Adrenal gland (tissue), 12 donors: Measurements from ENCODE around the gene CERS3. TPM values are rescaled to one million over a fixed set of nuclear protein-coding genes. Genes with fewer than 3 reads are reported as not detected.

Experiments used
- DNase-seq, 7 donors: peaks; one replicate each; pipeline ENCODE4 v3.0.0-alpha.2; 2019 to 2020
- H3K27ac ChIP-seq, 5 donors: fragments of 200-600 bp; sonication (generic) in 4 of 5; 1 replicate in 3 of 5; 2 replicates in 2 of 5; pipeline versions ENCODE4 v1.5.1 to v1.8.0; 2016 to 2020; ENCODE audit warnings: mild to moderate bottlenecking in 1 of 5
- H3K27me3 ChIP-seq: fragments of 200-600 bp; 2 replicates; pipeline ENCODE4 v1.8.0; 2021
- H3K36me3 ChIP-seq, 2 donors: fragments of 200-600 bp; replicated peaks in 1 of 2; 1 replicate in 1 of 2; 2 replicates in 1 of 2; pipeline versions ENCODE4 v1.5.1 to v1.8.0; 2018 to 2022
- H3K4me1 ChIP-seq, 2 donors: fragments of 200-600 bp; replicated peaks in 1 of 2; 1 replicate in 1 of 2; 2 replicates in 1 of 2; pipeline versions ENCODE4 v1.5.1 to v1.8.0; 2018 to 2021
- H3K4me3 ChIP-seq, 4 donors: fragments of 200-600 bp; sonication (generic) in 3 of 4; one replicate each; pipeline ENCODE4 v1.5.1; 2016 to 2018
- H3K9me3 ChIP-seq, 3 donors: fragments of 200-600 bp; sonication (generic) in 1 of 3; replicated peaks in 1 of 3; 1 replicate in 2 of 3; 2 replicates in 1 of 3; pipeline versions ENCODE4 v1.5.1 to v1.8.0; 2016 to 2021
- POLR2A ChIP-seq, 2 donors: fragments of 450-650 bp; IDR thresholded peaks; one replicate each; pipeline ENCODE4 v1.6.1; 2017; ENCODE audit warnings: antibody characterized with exemption in 2 of 2, mild to moderate bottlenecking in 2 of 2, moderate library complexity in 1 of 2
- WGBS, 4 donors: extraction: QIAGEN DNeasy Blood & Tissue Kit in 2 of 4; methylation state at CpG; one replicate each; pipeline versions ENCODE4 v1.1.5 to v1.1.7; 2013 to 2017; 5-methylcytosine and 5-hydroxymethylcytosine counted together
- intact Hi-C, 2 donors: fragments of 100-400 bp; cut with DNase I; formaldehyde crosslinking; loops; one replicate each; pipeline versions ENCODE4 v1.14.1 to v1.15.0; 2022 to 2023
- polyA plus RNA-seq, 3 donors: library from polyadenylated mRNA; stranded (reverse); fragments of 200-250 nt in 2 of 3; fragments of 350-450 nt in 1 of 3; fragmentation: Illumina TruSeq in 1 of 3; extraction: RNeasy Lipid Tissue Mini Kit (QIAGEN cat#74804) in 1 of 3; gene quantifications; one replicate each; pipeline ENCODE4 v1.2.3, GENCODE V29; 2013 to 2014
- total RNA-seq, 9 donors: library from RNA; depleted of rRNA in 4 of 9; stranded (reverse); fragments of >200 nt in 4 of 9; fragments of 120-200 nt in 1 of 9; fragmentation: NEBNext Ultra II Directional in 1 of 9; extraction: Animal tissue kit (Norgen Biotek cat#: 25700) in 1 of 9; gene quantifications; one replicate each; pipeline versions ENCODE4 v1.1.0 to v1.2.4, GENCODE V29; 2013 to 2023
- TF ChIP-seq, protein P1 (sequence below), 6 experiments: fragments of 450-650 bp in 4 of 6; fragments of 200-600 bp in 2 of 6; sonication (generic) in 1 of 6; IDR thresholded peaks; 1 replicate in 5 of 6; 2 replicates in 1 of 6; pipeline versions ENCODE4 v1.5.1 to v1.8.0; 2016 to 2021; ENCODE audit warnings: antibody characterized with exemption in 6 of 6, mild to moderate bottlenecking in 2 of 6, moderate library complexity in 1 of 6
- donor health status: healthy with polysubstance abuse.
- donor health status: Bipolar disorder and iron deficiency.
- donor health status: DM: yes; HTN: yes; CAD: no.
- donor health status: DM: no; HTN: no; CAD: no.
- donor health status: DM: no; HTN: no; CAD: no.
- donor health status: DM: yes; HTN: yes; CAD: no.

CERS3 gene
- total and polyA plus RNA-seq, 12 donors, result 0.07 to 0.08 TPM; not detected in 10

DNA sequence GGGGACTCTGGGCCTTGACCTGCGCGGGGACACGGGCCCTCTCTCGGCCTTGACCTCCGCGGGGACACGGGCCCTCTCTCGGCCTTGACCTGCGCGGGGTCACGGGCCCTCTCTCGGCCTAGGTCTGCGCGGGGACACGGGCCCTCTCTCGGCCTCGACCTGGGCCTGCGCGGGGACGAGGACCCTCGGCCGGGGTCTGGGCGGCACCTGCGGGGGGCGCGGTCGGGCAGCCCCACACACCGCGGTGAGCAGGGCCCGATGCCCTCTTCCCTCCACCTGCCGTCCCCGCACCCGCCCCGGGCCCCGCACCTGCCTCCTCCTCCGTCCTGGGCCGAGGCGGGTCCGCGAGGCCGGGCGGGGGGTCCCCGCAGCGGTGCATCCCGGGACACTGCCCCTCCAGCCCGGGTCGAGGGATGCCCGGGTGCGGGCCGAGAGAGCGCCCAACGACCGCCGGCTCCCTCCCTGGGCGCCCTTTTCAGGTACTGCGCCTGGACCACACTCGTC is 15.6 kb upstream of the CERS3 start:
- no peak for TF ChIP-seq POLR2A (IDR thresholded peaks at IDR 0.05)
- TF ChIP-seq, protein P1, sequence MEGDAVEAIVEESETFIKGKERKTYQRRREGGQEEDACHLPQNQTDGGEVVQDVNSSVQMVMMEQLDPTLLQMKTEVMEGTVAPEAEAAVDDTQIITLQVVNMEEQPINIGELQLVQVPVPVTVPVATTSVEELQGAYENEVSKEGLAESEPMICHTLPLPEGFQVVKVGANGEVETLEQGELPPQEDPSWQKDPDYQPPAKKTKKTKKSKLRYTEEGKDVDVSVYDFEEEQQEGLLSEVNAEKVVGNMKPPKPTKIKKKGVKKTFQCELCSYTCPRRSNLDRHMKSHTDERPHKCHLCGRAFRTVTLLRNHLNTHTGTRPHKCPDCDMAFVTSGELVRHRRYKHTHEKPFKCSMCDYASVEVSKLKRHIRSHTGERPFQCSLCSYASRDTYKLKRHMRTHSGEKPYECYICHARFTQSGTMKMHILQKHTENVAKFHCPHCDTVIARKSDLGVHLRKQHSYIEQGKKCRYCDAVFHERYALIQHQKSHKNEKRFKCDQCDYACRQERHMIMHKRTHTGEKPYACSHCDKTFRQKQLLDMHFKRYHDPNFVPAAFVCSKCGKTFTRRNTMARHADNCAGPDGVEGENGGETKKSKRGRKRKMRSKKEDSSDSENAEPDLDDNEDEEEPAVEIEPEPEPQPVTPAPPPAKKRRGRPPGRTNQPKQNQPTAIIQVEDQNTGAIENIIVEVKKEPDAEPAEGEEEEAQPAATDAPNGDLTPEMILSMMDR (IDR thresholded peaks at IDR 0.05), result no peak
- no peaks in the 10 kb centered on the region for H3K36me3 ChIP-seq

DNA sequence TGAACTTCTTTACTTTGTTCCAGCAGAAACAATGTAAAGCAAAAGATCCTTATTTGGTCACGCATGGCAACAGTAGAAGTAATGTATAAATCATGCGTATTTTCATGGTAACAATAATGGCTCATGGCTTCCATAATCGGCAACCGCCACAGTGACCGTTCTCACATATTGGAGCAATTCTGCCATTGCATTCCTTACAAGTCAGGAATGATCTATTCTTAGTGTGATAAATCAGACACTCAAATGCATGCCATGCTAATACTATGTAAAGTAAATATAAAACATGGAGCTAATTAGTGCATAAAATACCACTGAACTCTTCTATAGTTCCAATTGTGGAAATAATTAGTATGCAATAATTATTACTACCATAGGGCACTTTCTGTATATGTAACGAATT is 13.5 kb upstream of the CERS3 start:
- Histone ChIP-seq H3K4me3 (no peak overlapping the region), H3K27ac (no peak overlapping the region), H3K4me1 (no peaks in the 10 kb centered on the region), H3K36me3 (no peaks in the 10 kb centered on the region), H3K27me3 (peaks cover 28% of the 10 kb centered on the region), H3K9me3 (no peaks in the 10 kb centered on the region)
- TF ChIP-seq, protein P1 (IDR thresholded peaks at IDR 0.05), result no peak
- TF ChIP-seq POLR2A (IDR thresholded peaks at IDR 0.05), result no peak
- DNase-seq, result no peak
- 88 to 91% (median 89%) methylated on average over 6 of the region's 6 CpGs for WGBS, 4 donors
- intact Hi-C loops, result no loop called here

More for the DNA sequence above, 15.6 kb upstream of the CERS3 start:
- DNase-seq, result no peak
- Histone ChIP-seq H3K27me3 (peaks cover 28% of the 10 kb centered on the region), H3K4me1 (no peaks in the 10 kb centered on the region), H3K9me3 (no peaks in the 10 kb centered on the region), H3K4me3 (no peak overlapping the region), H3K27ac (no peak overlapping the region)
- WGBS, 4 donors, result 8 to 60% (median 37%) methylated on average over 3 to 57 of the region's 57 CpGs
- intact Hi-C loops, result no loop called here

DNA sequence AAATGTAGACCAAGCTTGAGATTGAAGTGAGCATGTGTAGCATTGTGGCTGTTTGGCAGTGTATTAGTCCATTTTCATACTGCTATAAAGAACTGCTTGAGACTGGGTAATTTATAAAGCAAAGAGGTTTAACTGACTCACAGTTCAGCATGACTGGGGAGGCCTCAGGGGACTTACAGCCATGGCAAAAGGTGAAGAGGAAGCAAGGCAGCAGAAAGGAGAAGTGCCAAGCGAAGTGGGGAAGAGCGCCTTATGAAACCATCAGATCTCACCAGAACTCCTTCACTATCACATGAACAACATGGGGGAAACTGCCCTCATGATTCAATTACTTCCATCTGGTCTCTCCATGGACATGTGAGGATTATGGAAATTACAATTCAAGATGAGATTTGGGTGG is 8.6 kb upstream of the CERS3 start:
- intact Hi-C loops, result no loop called here
- TF ChIP-seq, protein P1 (IDR thresholded peaks at IDR 0.05), result no peak
- no peak for TF ChIP-seq POLR2A (IDR thresholded peaks at IDR 0.05)
- Histone ChIP-seq H3K27me3 (peaks cover 2% of the 10 kb centered on the region), H3K4me1 (no peaks in the 10 kb centered on the region), H3K9me3 (no peaks in the 10 kb centered on the region), H3K27ac (no peak overlapping the region), H3K4me3 (no peak overlapping the region), H3K36me3 (no peaks in the 10 kb centered on the region)
- no peak for DNase-seq
- 11 to 45% (median 27%) methylated on average over 2 of the region's 2 CpGs for WGBS, 4 donors

DNA sequence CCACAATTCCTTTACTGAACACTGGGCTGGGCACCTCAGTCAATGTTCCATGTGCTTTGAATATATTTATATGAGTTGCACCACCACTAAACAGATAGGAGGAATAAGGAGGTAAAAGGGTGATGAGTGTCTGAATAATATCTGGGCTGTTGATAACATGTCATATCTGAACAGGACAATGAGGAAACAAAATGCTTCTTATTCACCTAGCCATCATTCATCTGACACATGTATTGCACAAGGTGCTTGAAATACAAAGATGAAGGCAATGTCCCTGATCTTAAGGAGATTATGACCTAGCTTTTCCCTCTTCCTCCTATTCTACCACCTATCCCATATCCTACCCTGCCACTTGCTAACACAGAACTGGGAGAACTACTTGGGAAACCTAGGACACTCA is 8.0 kb upstream of the CERS3 start:
- Histone ChIP-seq H3K9me3 (no peaks in the 10 kb centered on the region), H3K27ac (no peak overlapping the region), H3K27me3 (no peaks in the 10 kb centered on the region), H3K4me1 (no peaks in the 10 kb centered on the region), H3K4me3 (no peak overlapping the region), H3K36me3 (no peaks in the 10 kb centered on the region)
- no peak for DNase-seq
- TF ChIP-seq, protein P1 (IDR thresholded peaks at IDR 0.05), result no peak
- TF ChIP-seq POLR2A (IDR thresholded peaks at IDR 0.05), result no peak
- intact Hi-C loops, result no loop called here
